ENCODE results near the gene IGHMBP2.

The IGHMBP2 gene

GRCh38 chr11:68933605-68934320 lies 30.1 kb downstream of the IGHMBP2 start:
- H3K36me3 ChIP-seq (ENCODE audit: control insufficient read depth, insufficient read depth, low read length) = peaks cover 32% of the 10 kb centered on the region
- H3K27me3 ChIP-seq (ENCODE audit: control insufficient read depth, insufficient read depth, low read length, poor library complexity, severe bottlenecking) = no peaks in the 10 kb centered on the region
- no peak overlapping the region for H3K27ac ChIP-seq (ENCODE audit: insufficient read depth, low read depth, low read length, poor library complexity, severe bottlenecking)
- 87 to 90% methylated on average over 17 of the region's 17 CpGs for WGBS, 2 experiments
- H3K9me3 ChIP-seq (ENCODE audit: control insufficient read depth, low read length) = no peaks in the 10 kb centered on the region
- no peak overlapping the region for H3K4me3 ChIP-seq (ENCODE audit: insufficient read depth, low read depth, low read length)
- no peaks in the 10 kb centered on the region for H3K4me1 ChIP-seq (ENCODE audit: control insufficient read depth, insufficient read depth, low read length)

- WGBS, 2 experiments = 91 to 95% methylated on average over 12 of the region's 12 CpGs
- Histone ChIP-seq H3K9me3 (ENCODE audit: control insufficient read depth, low read length) (no peaks in the 10 kb centered on the region), H3K36me3 (ENCODE audit: control insufficient read depth, insufficient read depth, low read length) (peaks cover 32% of the 10 kb centered on the region), H3K4me1 (ENCODE audit: control insufficient read depth, insufficient read depth, low read length) (no peaks in the 10 kb centered on the region), H3K4me3 (ENCODE audit: insufficient read depth, low read depth, low read length) (no peak overlapping the region), H3K27me3 (ENCODE audit: control insufficient read depth, insufficient read depth, low read length, poor library complexity, severe bottlenecking) (no peaks in the 10 kb centered on the region), H3K27ac (ENCODE audit: insufficient read depth, low read depth, low read length, poor library complexity, severe bottlenecking) (no peak overlapping the region)
Observed at GRCh38 chr11:68934321-68934645, 30.6 kb downstream of the IGHMBP2 start.

- 94 to 98% methylated on average over 13 of the region's 13 CpGs for WGBS, 2 experiments
- Histone ChIP-seq H3K27ac (ENCODE audit: insufficient read depth, low read depth, low read length, poor library complexity, severe bottlenecking) (no peak overlapping the region), H3K4me1 (ENCODE audit: control insufficient read depth, insufficient read depth, low read length) (no peaks in the 10 kb centered on the region), H3K4me3 (ENCODE audit: insufficient read depth, low read depth, low read length) (no peak overlapping the region), H3K9me3 (ENCODE audit: control insufficient read depth, low read length) (no peaks in the 10 kb centered on the region), H3K36me3 (ENCODE audit: control insufficient read depth, insufficient read depth, low read length) (peaks cover 29% of the 10 kb centered on the region), H3K27me3 (ENCODE audit: control insufficient read depth, insufficient read depth, low read length, poor library complexity, severe bottlenecking) (no peaks in the 10 kb centered on the region)
Observed at GRCh38 chr11:68934666-68935065, 31.0 kb downstream of the IGHMBP2 start.

GRCh38 chr11:68935066-68935465 lies 31.4 kb downstream of the IGHMBP2 start:
- Histone ChIP-seq H3K27me3 (ENCODE audit: control insufficient read depth, insufficient read depth, low read length, poor library complexity, severe bottlenecking) (no peaks in the 10 kb centered on the region), H3K4me3 (ENCODE audit: insufficient read depth, low read depth, low read length) (no peak overlapping the region), H3K9me3 (ENCODE audit: control insufficient read depth, low read length) (no peaks in the 10 kb centered on the region), H3K27ac (ENCODE audit: insufficient read depth, low read depth, low read length, poor library complexity, severe bottlenecking) (no peak overlapping the region), H3K36me3 (ENCODE audit: control insufficient read depth, insufficient read depth, low read length) (peaks cover 27% of the 10 kb centered on the region), H3K4me1 (ENCODE audit: control insufficient read depth, insufficient read depth, low read length) (no peaks in the 10 kb centered on the region)
- 96 to 97% methylated on average over 15 of the region's 15 CpGs for WGBS, 2 experiments

- peaks cover 25% of the 10 kb centered on the region for H3K36me3 ChIP-seq (ENCODE audit: control insufficient read depth, insufficient read depth, low read length)
- H3K27me3 ChIP-seq (ENCODE audit: control insufficient read depth, insufficient read depth, low read length, poor library complexity, severe bottlenecking) = no peaks in the 10 kb centered on the region
- H3K27ac ChIP-seq (ENCODE audit: insufficient read depth, low read depth, low read length, poor library complexity, severe bottlenecking) = no peak overlapping the region
- no peak overlapping the region for H3K4me3 ChIP-seq (ENCODE audit: insufficient read depth, low read depth, low read length)
- 96 to 97% methylated on average over 29 of the region's 29 CpGs for WGBS, 2 experiments
- H3K4me1 ChIP-seq (ENCODE audit: control insufficient read depth, insufficient read depth, low read length) = no peaks in the 10 kb centered on the region
- H3K9me3 ChIP-seq (ENCODE audit: control insufficient read depth, low read length) = no peaks in the 10 kb centered on the region
Observed at GRCh38 chr11:68935516-68936357, 32.0 kb downstream of the IGHMBP2 start.

GRCh38 chr11:68936358-68936636 lies 32.6 kb downstream of the IGHMBP2 start:
- 96% methylated on average over 10 of the region's 10 CpGs for WGBS, 2 experiments
- H3K4me3 ChIP-seq (ENCODE audit: insufficient read depth, low read depth, low read length) = no peak overlapping the region
- H3K36me3 ChIP-seq (ENCODE audit: control insufficient read depth, insufficient read depth, low read length) = peaks cover 25% of the 10 kb centered on the region
- no peaks in the 10 kb centered on the region for H3K27me3 ChIP-seq (ENCODE audit: control insufficient read depth, insufficient read depth, low read length, poor library complexity, severe bottlenecking)
- no peaks in the 10 kb centered on the region for H3K9me3 ChIP-seq (ENCODE audit: control insufficient read depth, low read length)
- no peaks in the 10 kb centered on the region for H3K4me1 ChIP-seq (ENCODE audit: control insufficient read depth, insufficient read depth, low read length)
- H3K27ac ChIP-seq (ENCODE audit: insufficient read depth, low read depth, low read length, poor library complexity, severe bottlenecking) = no peak overlapping the region

- Histone ChIP-seq H3K27me3 (ENCODE audit: control insufficient read depth, insufficient read depth, low read length, poor library complexity, severe bottlenecking) (no peaks in the 10 kb centered on the region), H3K4me3 (ENCODE audit: insufficient read depth, low read depth, low read length) (no peak overlapping the region), H3K36me3 (ENCODE audit: control insufficient read depth, insufficient read depth, low read length) (peaks cover 25% of the 10 kb centered on the region), H3K4me1 (ENCODE audit: control insufficient read depth, insufficient read depth, low read length) (no peaks in the 10 kb centered on the region), H3K27ac (ENCODE audit: insufficient read depth, low read depth, low read length, poor library complexity, severe bottlenecking) (no peak overlapping the region), H3K9me3 (ENCODE audit: control insufficient read depth, low read length) (no peaks in the 10 kb centered on the region)
- 93 to 95% methylated on average over 29 of the region's 29 CpGs for WGBS, 2 experiments
Observed at GRCh38 chr11:68936676-68937620, 33.3 kb downstream of the IGHMBP2 start.

GRCh38 chr11:68938088-68938487 lies 34.4 kb downstream of the IGHMBP2 start:
- peaks cover 25% of the 10 kb centered on the region for H3K36me3 ChIP-seq (ENCODE audit: control insufficient read depth, insufficient read depth, low read length)
- WGBS, 2 experiments = 91 to 94% methylated on average over 18 of the region's 18 CpGs
- H3K9me3 ChIP-seq (ENCODE audit: control insufficient read depth, low read length) = no peaks in the 10 kb centered on the region

GRCh38 chr11:68938816-68939582 lies 35.3 kb downstream of the IGHMBP2 start:
- Histone ChIP-seq H3K9me3 (ENCODE audit: control insufficient read depth, low read length) (no peaks in the 10 kb centered on the region), H3K4me1 (ENCODE audit: control insufficient read depth, insufficient read depth, low read length) (no peaks in the 10 kb centered on the region), H3K27me3 (ENCODE audit: control insufficient read depth, insufficient read depth, low read length, poor library complexity, severe bottlenecking) (no peaks in the 10 kb centered on the region), H3K27ac (ENCODE audit: insufficient read depth, low read depth, low read length, poor library complexity, severe bottlenecking) (no peak overlapping the region), H3K4me3 (ENCODE audit: insufficient read depth, low read depth, low read length) (no peak overlapping the region), H3K36me3 (ENCODE audit: control insufficient read depth, insufficient read depth, low read length) (peaks cover 25% of the 10 kb centered on the region)
- 89 to 91% methylated on average over 17 of the region's 17 CpGs for WGBS, 2 experiments

More at GRCh38 chr11:68938088-68938487, 34.4 kb downstream of the IGHMBP2 start:
- no peak overlapping the region for H3K4me3 ChIP-seq (ENCODE audit: insufficient read depth, low read depth, low read length)
- no peaks in the 10 kb centered on the region for H3K27me3 ChIP-seq (ENCODE audit: control insufficient read depth, insufficient read depth, low read length, poor library complexity, severe bottlenecking)
- H3K27ac ChIP-seq (ENCODE audit: insufficient read depth, low read depth, low read length, poor library complexity, severe bottlenecking) = no peak overlapping the region
- no peaks in the 10 kb centered on the region for H3K4me1 ChIP-seq (ENCODE audit: control insufficient read depth, insufficient read depth, low read length)
